ENCODE data around the gene NTF3. TPM values are rescaled to one million over a fixed set of nuclear protein-coding genes. Genes with fewer than 3 reads are reported as not detected.

NTF3 gene
- total and polyA plus RNA-seq, 2 donors, result 0.61 to 1.6 TPM

GRCh38 chr12:5509102-5509501 lies 77.2 kb downstream of the NTF3 start:
- Histone ChIP-seq H3K9me3 (ENCODE audit: control insufficient read depth in 2 of 2, insufficient read depth in 1 of 2, low read length in 1 of 2) (no peaks in the 10 kb centered on the region), H3K27me3 (ENCODE audit: control insufficient read depth in 2 of 2, insufficient read depth in 1 of 2, low read length in 1 of 2) (peaks cover 4 to 12% of the 10 kb centered on the region in 2 donors), H3K36me3 (ENCODE audit: control insufficient read depth in 2 of 2, insufficient read depth in 2 of 2, low read length in 1 of 2) (no peaks in the 10 kb centered on the region), H3K4me3 (ENCODE audit: low read length in 2 of 2) (no peak overlapping the region), H3K4me1 (ENCODE audit: control insufficient read depth in 2 of 2, insufficient read depth in 2 of 2, low read length in 2 of 2) (no peaks in the 10 kb centered on the region), H3K27ac (ENCODE audit: low read depth in 1 of 2, low read length in 1 of 2) (no peak overlapping the region)
- no peak for DNase-seq (ENCODE audit: low read depth in 6 of 9, low spot score in 9 of 9)
- WGBS, result 99% methylated on average over 4 of the region's 4 CpGs

GRCh38 chr12:5509557-5509956 lies 77.6 kb downstream of the NTF3 start:
- H3K4me3 ChIP-seq (ENCODE audit: low read length in 2 of 2), result no peak overlapping the region

GRCh38 chr12:5510251-5510805 lies 78.4 kb downstream of the NTF3 start:
- H3K27ac ChIP-seq (ENCODE audit: low read depth in 1 of 2, low read length in 1 of 2), result no peak overlapping the region
- no peaks in the 10 kb centered on the region for H3K4me1 ChIP-seq (ENCODE audit: control insufficient read depth in 2 of 2, insufficient read depth in 2 of 2, low read length in 2 of 2)
- 92% methylated on average over 9 of the region's 9 CpGs for WGBS
- DNase-seq (ENCODE audit: low read depth in 6 of 9, low spot score in 9 of 9), result no peak
- H3K9me3 ChIP-seq (ENCODE audit: control insufficient read depth in 2 of 2, insufficient read depth in 1 of 2, low read length in 1 of 2), result no peaks in the 10 kb centered on the region
- H3K27me3 ChIP-seq (ENCODE audit: control insufficient read depth in 2 of 2, insufficient read depth in 1 of 2, low read length in 1 of 2), result peaks cover 4 to 12% of the 10 kb centered on the region in 2 donors
- H3K36me3 ChIP-seq (ENCODE audit: control insufficient read depth in 2 of 2, insufficient read depth in 2 of 2, low read length in 1 of 2), result no peaks in the 10 kb centered on the region
- no peak overlapping the region for H3K4me3 ChIP-seq (ENCODE audit: low read length in 2 of 2)

More at GRCh38 chr12:5509557-5509956, 77.6 kb downstream of the NTF3 start:
- WGBS, result 94% methylated on average over 7 of the region's 7 CpGs
- Histone ChIP-seq H3K9me3 (ENCODE audit: control insufficient read depth in 2 of 2, insufficient read depth in 1 of 2, low read length in 1 of 2) (no peaks in the 10 kb centered on the region), H3K4me1 (ENCODE audit: control insufficient read depth in 2 of 2, insufficient read depth in 2 of 2, low read length in 2 of 2) (no peaks in the 10 kb centered on the region), H3K27me3 (ENCODE audit: control insufficient read depth in 2 of 2, insufficient read depth in 1 of 2, low read length in 1 of 2) (peaks cover 4 to 12% of the 10 kb centered on the region in 2 donors), H3K27ac (ENCODE audit: low read depth in 1 of 2, low read length in 1 of 2) (no peak overlapping the region), H3K36me3 (ENCODE audit: control insufficient read depth in 2 of 2, insufficient read depth in 2 of 2, low read length in 1 of 2) (no peaks in the 10 kb centered on the region)
- no peak for DNase-seq (ENCODE audit: low read depth in 6 of 9, low spot score in 9 of 9)

DNA sequence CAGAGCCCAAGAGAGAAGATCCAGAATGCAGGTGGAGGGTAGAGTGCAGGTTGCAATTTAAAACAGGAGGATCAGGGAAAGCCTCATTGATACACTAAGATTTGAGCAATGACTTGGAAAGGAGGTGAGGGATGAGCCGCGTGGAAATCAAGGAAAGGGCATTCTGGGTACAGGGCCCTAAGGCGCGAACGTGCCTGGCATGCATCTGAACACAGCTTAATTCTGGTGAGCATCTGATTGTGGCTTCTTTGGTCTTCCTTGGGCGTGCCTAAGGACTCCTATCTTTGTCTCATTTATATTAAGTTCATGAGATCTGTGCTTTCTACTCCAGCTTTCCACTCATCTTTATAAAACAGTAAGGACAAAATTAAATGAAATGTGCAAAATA lies 79.3 kb downstream of the NTF3 start:
- H3K4me3 ChIP-seq (ENCODE audit: low read length in 2 of 2), result no peak overlapping the region
- peaks cover 4 to 12% of the 10 kb centered on the region in 2 donors for H3K27me3 ChIP-seq (ENCODE audit: control insufficient read depth in 2 of 2, insufficient read depth in 1 of 2, low read length in 1 of 2)
- no peaks in the 10 kb centered on the region for H3K4me1 ChIP-seq (ENCODE audit: control insufficient read depth in 2 of 2, insufficient read depth in 2 of 2, low read length in 2 of 2)
- no peak overlapping the region for H3K27ac ChIP-seq (ENCODE audit: low read depth in 1 of 2, low read length in 1 of 2)
- DNase-seq (ENCODE audit: low read depth in 6 of 9, low spot score in 9 of 9), result no peak
- 70% methylated on average over 6 of the region's 6 CpGs for WGBS
- H3K9me3 ChIP-seq (ENCODE audit: control insufficient read depth in 2 of 2, insufficient read depth in 1 of 2, low read length in 1 of 2), result no peaks in the 10 kb centered on the region
- no peaks in the 10 kb centered on the region for H3K36me3 ChIP-seq (ENCODE audit: control insufficient read depth in 2 of 2, insufficient read depth in 2 of 2, low read length in 1 of 2)

GRCh38 chr12:5511644-5512600 lies 80.0 kb downstream of the NTF3 start:
- no peak overlapping the region for H3K27ac ChIP-seq (ENCODE audit: low read depth in 1 of 2, low read length in 1 of 2)
- no peaks in the 10 kb centered on the region for H3K36me3 ChIP-seq (ENCODE audit: control insufficient read depth in 2 of 2, insufficient read depth in 2 of 2, low read length in 1 of 2)
- H3K4me1 ChIP-seq (ENCODE audit: control insufficient read depth in 2 of 2, insufficient read depth in 2 of 2, low read length in 2 of 2), result no peaks in the 10 kb centered on the region
- 53% methylated on average over 36 of the region's 36 CpGs for WGBS
- no peaks in the 10 kb centered on the region for H3K9me3 ChIP-seq (ENCODE audit: control insufficient read depth in 2 of 2, insufficient read depth in 1 of 2, low read length in 1 of 2)
- peaks cover 4 to 12% of the 10 kb centered on the region in 2 donors for H3K27me3 ChIP-seq (ENCODE audit: control insufficient read depth in 2 of 2, insufficient read depth in 1 of 2, low read length in 1 of 2)
- H3K4me3 ChIP-seq (ENCODE audit: low read length in 2 of 2), result no peak overlapping the region
- peak in 3 of 9 donors; percentile 0 to 33 (median 30) for DNase-seq (ENCODE audit: low read depth in 6 of 9, low spot score in 9 of 9)

DNA sequence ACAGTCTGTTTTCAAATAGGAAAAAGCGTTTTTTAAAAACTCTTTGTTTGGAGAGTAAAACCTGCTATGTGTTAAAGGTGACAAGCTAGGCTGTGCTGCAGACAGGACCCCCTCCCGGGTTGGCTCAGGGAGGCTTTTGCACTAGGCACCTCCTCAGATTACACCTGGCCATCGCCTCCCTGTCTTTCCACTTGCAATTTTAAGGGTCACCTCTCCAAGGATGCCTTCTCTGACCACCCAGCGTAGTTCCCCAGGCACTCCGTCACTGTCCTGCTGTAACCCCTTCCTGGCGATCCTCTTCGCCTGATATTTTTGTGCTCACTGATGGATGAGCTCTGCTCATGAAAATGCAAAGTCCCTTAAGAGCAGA lies 80.7 kb downstream of the NTF3 start:
- Histone ChIP-seq H3K27me3 (ENCODE audit: control insufficient read depth in 2 of 2, insufficient read depth in 1 of 2, low read length in 1 of 2) (peaks cover 4 to 12% of the 10 kb centered on the region in 2 donors), H3K36me3 (ENCODE audit: control insufficient read depth in 2 of 2, insufficient read depth in 2 of 2, low read length in 1 of 2) (no peaks in the 10 kb centered on the region), H3K4me1 (ENCODE audit: control insufficient read depth in 2 of 2, insufficient read depth in 2 of 2, low read length in 2 of 2) (no peaks in the 10 kb centered on the region), H3K27ac (ENCODE audit: low read depth in 1 of 2, low read length in 1 of 2) (no peak overlapping the region), H3K9me3 (ENCODE audit: control insufficient read depth in 2 of 2, insufficient read depth in 1 of 2, low read length in 1 of 2) (no peaks in the 10 kb centered on the region), H3K4me3 (ENCODE audit: low read length in 2 of 2) (no peak overlapping the region)
- DNase-seq (ENCODE audit: low read depth in 6 of 9, low spot score in 9 of 9), result no peak
- 93% methylated on average over 7 of the region's 7 CpGs for WGBS

DNA sequence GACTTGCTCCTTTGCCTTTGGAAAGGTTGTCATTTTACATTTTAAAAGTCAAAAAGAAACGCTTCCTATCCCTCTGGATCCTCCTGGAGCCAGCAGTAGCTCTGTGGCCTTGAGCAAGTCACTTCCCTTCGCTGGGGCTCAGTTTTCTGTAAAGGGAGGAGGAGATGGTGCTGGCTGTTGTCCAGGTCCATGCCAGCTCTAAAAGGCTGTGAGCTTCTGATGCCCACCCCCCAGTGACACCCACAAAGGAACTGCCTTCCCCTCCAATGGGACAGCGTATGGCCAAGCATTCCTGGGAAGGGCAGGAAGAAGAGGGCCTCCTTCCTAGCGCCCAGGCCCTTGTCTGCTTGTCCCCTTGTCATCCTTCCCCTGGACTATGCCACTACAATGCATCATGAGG lies 81.5 kb downstream of the NTF3 start:
- H3K4me3 ChIP-seq (ENCODE audit: low read length in 2 of 2), result no peak overlapping the region
- H3K36me3 ChIP-seq (ENCODE audit: control insufficient read depth in 2 of 2, insufficient read depth in 2 of 2, low read length in 1 of 2), result no peaks in the 10 kb centered on the region
- H3K4me1 ChIP-seq (ENCODE audit: control insufficient read depth in 2 of 2, insufficient read depth in 2 of 2, low read length in 2 of 2), result no peaks in the 10 kb centered on the region
- no peaks in the 10 kb centered on the region for H3K9me3 ChIP-seq (ENCODE audit: control insufficient read depth in 2 of 2, insufficient read depth in 1 of 2, low read length in 1 of 2)
- WGBS, result 95% methylated on average over 4 of the region's 4 CpGs
- H3K27ac ChIP-seq (ENCODE audit: low read depth in 1 of 2, low read length in 1 of 2), result no peak overlapping the region
- no peak for DNase-seq (ENCODE audit: low read depth in 6 of 9, low spot score in 9 of 9)
- H3K27me3 ChIP-seq (ENCODE audit: control insufficient read depth in 2 of 2, insufficient read depth in 1 of 2, low read length in 1 of 2), result peaks cover 4 to 12% of the 10 kb centered on the region in 2 donors

DNA sequence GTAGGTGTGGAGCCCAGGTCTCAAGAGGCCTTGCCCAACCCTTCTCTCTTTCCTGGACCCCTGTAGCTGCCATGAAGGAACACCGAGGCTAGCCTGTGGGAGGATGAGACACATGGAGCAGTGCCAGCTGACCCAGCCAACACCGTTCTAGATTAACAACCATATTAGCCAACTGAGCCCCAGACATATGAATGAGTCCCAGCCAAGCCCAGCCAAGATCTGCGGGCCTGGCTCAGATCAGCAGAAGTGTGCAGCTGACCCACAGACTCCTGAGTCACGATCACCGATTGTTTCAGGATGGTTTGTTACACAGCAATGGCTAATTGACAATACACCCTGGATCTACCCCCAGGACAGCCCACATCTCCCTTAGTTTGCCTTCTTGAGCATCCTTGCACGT lies 82.1 kb downstream of the NTF3 start:
- H3K27me3 ChIP-seq (ENCODE audit: control insufficient read depth in 2 of 2, insufficient read depth in 1 of 2, low read length in 1 of 2), result peaks cover 4 to 12% of the 10 kb centered on the region in 2 donors
- H3K27ac ChIP-seq (ENCODE audit: low read depth in 1 of 2, low read length in 1 of 2), result no peak overlapping the region
- H3K9me3 ChIP-seq (ENCODE audit: control insufficient read depth in 2 of 2, insufficient read depth in 1 of 2, low read length in 1 of 2), result no peaks in the 10 kb centered on the region
- H3K4me1 ChIP-seq (ENCODE audit: control insufficient read depth in 2 of 2, insufficient read depth in 2 of 2, low read length in 2 of 2), result no peaks in the 10 kb centered on the region
- H3K36me3 ChIP-seq (ENCODE audit: control insufficient read depth in 2 of 2, insufficient read depth in 2 of 2, low read length in 1 of 2), result no peaks in the 10 kb centered on the region
- no peak for DNase-seq (ENCODE audit: low read depth in 6 of 9, low spot score in 9 of 9)
- 88% methylated on average over 6 of the region's 6 CpGs for WGBS
- H3K4me3 ChIP-seq (ENCODE audit: low read length in 2 of 2), result no peak overlapping the region

DNA sequence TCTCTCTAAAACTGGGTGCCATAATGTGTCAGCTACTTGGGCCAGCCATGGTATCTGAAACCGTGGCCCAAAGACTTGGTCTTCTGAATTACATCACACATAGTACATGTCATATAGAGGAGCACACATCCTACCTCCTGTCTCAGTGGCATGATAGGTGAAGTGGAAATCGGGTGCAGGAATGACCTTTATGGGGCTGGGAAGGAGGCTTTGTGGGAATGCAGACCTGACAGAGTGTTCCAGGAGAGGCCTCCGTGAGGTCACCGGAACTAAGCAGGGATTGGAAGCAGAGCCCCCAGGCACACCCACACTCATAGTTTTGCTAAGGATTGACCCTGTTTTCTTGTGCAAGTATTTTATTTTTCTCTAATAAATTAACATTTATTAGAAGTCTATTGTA lies 82.6 kb downstream of the NTF3 start:
- Histone ChIP-seq H3K4me1 (ENCODE audit: control insufficient read depth in 2 of 2, insufficient read depth in 2 of 2, low read length in 2 of 2) (no peaks in the 10 kb centered on the region), H3K27ac (ENCODE audit: low read depth in 1 of 2, low read length in 1 of 2) (no peak overlapping the region), H3K27me3 (ENCODE audit: control insufficient read depth in 2 of 2, insufficient read depth in 1 of 2, low read length in 1 of 2) (peaks cover 4 to 12% of the 10 kb centered on the region in 2 donors), H3K36me3 (ENCODE audit: control insufficient read depth in 2 of 2, insufficient read depth in 2 of 2, low read length in 1 of 2) (no peaks in the 10 kb centered on the region), H3K9me3 (ENCODE audit: control insufficient read depth in 2 of 2, insufficient read depth in 1 of 2, low read length in 1 of 2) (no peaks in the 10 kb centered on the region), H3K4me3 (ENCODE audit: low read length in 2 of 2) (no peak overlapping the region)
- whole genome bisulfite sequencing, result 96% methylated on average over 4 of the region's 4 CpGs
- no peak for DNase-seq (ENCODE audit: low read depth in 6 of 9, low spot score in 9 of 9)
